HepG2 (cell line): ENCODE data around the gene ARIH2. TPM values are rescaled to one million over a fixed set of nuclear protein-coding genes. Genes with fewer than 3 reads are reported as not detected.

ENCODE experiments used
- EZH2 ChIP-seq: conservative IDR thresholded peaks from 2 replicates; pipeline ENCODE4 v1.6.1; 2012; ENCODE audit warnings: mild to moderate bottlenecking, low read depth, low read length, moderate library complexity
- GABPA ChIP-seq, 2 experiments: IDR thresholded peaks; 2 replicates each; pipeline ENCODE4 v1.6.1; 2011 to 2016; ENCODE audit warnings: low read depth in 2 of 2, low read length in 1 of 2, missing biosample characterization in 1 of 2, missing genetic modification characterization in 1 of 2
- IRF9 ChIP-seq: sonication (generic); formaldehyde crosslinking; IDR thresholded peaks from 2 replicates; pipeline ENCODE4 v1.8.0; 2022; ENCODE audit warnings: missing genetic modification reagents, mild to moderate bottlenecking, borderline replicate concordance
- SRY ChIP-seq: sonication (generic); formaldehyde crosslinking; IDR thresholded peaks from 2 replicates; pipeline ENCODE4 v1.8.0; 2022; ENCODE audit warnings: mild to moderate bottlenecking, missing genetic modification reagents
- TBP ChIP-seq: sonication (generic); formaldehyde crosslinking; IDR thresholded peaks from 2 replicates; pipeline ENCODE4 v1.5.0; 2020; ENCODE audit warnings: missing genetic modification reagents
- ZBED4 ChIP-seq: sonication (generic); formaldehyde crosslinking; IDR thresholded peaks from 2 replicates; pipeline ENCODE4 v1.4.0; 2020; ENCODE audit warnings: missing genetic modification reagents, borderline replicate concordance
- ZNF281 ChIP-seq: sonication (generic); formaldehyde crosslinking; IDR thresholded peaks from 2 replicates; pipeline ENCODE4 v1.4.0; 2020; ENCODE audit warnings: missing genetic modification reagents, borderline replicate concordance
- ZNF343 ChIP-seq: sonication (generic); formaldehyde crosslinking; IDR thresholded peaks from 2 replicates; pipeline ENCODE4 v1.4.0; 2020; ENCODE audit warnings: mild to moderate bottlenecking, missing genetic modification reagents
- ZNF646 ChIP-seq: sonication (generic); formaldehyde crosslinking; IDR thresholded peaks from 2 replicates; pipeline ENCODE4 v1.9.0; 2021; ENCODE audit warnings: mild to moderate bottlenecking, missing genetic modification reagents
- ZNF790 ChIP-seq: sonication (generic); formaldehyde crosslinking; IDR thresholded peaks from 2 replicates; pipeline ENCODE4 v1.8.0; 2022; ENCODE audit warnings: missing genetic modification reagents, mild to moderate bottlenecking, borderline replicate concordance
- polyA plus RNA-seq, 8 experiments: library from polyadenylated mRNA; depleted of rRNA in 3 of 8; stranded (reverse) in 7 of 8; unstranded in 1 of 8; fragments of >200 nt; fragmentation: Illumina TruSeq in 4 of 8; extraction: Trizol in 4 of 8; gene quantifications; 2 replicates each; pipeline versions ENCODE4 v1.2.1 to v1.2.3, GENCODE V29; 2011 to 2016; ENCODE audit warnings: low read depth in 4 of 8, missing spikeins in 1 of 8, mixed read lengths in 1 of 8; ENCODE audit not compliant: insufficient read depth in 1 of 8
- total RNA-seq, 5 experiments: library from RNA; depleted of rRNA; stranded (reverse); fragments of >200 nt; fragmentation: Illumina TruSeq; extraction: Trizol; gene quantifications; 2 replicates each; pipeline ENCODE4 v1.2.3, GENCODE V29; 2016; ENCODE audit warnings: low read depth in 1 of 5

Gene ARIH2
- total and polyA plus RNA-seq, 2 of the 13 experiments (the other 11 are each of a cell fraction or from before 2014, with no cell fraction given) = 64.8 to 83.3 TPM

GRCh38 chr3:49028673-49029562 lies 110.3 kb downstream of the ARIH2 start, which contains the start of gene IMPDH2 (continued):
- TF ChIP-seq ZNF646 (no peak), TBP (0 out of 2 replicates have a peak, but pooled peaks have one; percentile 31), EZH2 (no peak), IRF9 (CRISPR knock-in tag) (peak; percentile 98; the same call in 1 of the 2 replicates), ZNF790 (CRISPR knock-in tag) (peak; percentile 58; the same call in 1 of the 2 replicates), ZNF281 (peak; percentile 39; the same call in 1 of the 2 replicates), SRY (CRISPR knock-in tag) (no peak; the same call in 1 of the 2 replicates), GABPA (IDR thresholded peaks at IDR 0.05; ENCODE audit: low read depth, low read length) (no peak), GABPA (CRISPR knock-in tag; IDR thresholded peaks at IDR 0.05; ENCODE audit: low read depth) (peak; percentile 44; the same call in 1 of the 2 replicates), ZNF343 (CRISPR knock-in tag) (peak; percentile 73; the same call in 1 of the 2 replicates), ZBED4 (CRISPR knock-in tag) (peak; percentile 73; the same call in 1 of the 2 replicates)
